CD4-positive, alpha-beta T cell treated with Interleukin-12 subunit alpha and Interleukin-12 subunit beta, for 1 hour (primary cell): ENCODE results near the gene GSTCD.
"Not testable (repeated sequence)": the region's sequence is repeated elsewhere in the genome, so short reads cannot be mapped to it uniquely, and the experiment has no call there.

Experiments used
- DNase-seq: peaks from one replicate; pipeline ENCODE4 v3.0.0-alpha.2; 2020

Gene GSTCD

GRCh38 chr4:105808750-105809041 is 100.1 kb downstream of the GSTCD start:
- no peak for DNase-seq

DNA sequence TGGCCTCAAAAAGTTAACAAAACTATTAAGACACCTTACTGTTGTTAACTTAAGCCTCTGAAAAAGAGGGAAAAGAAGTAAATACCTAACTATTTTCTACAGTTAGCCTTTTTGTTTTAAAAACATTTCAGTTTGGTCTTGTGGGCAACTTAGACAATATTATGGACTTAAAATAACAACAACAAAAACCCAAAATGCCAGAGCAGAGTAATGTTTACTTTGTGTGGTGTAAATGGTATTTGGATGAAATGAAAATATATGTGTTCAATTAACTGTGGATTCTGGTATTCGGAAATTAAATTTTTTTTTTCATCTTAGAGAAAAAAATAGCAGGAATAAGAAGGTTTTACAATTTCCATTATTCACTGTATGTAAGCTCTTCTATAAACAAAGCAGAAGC is 107.1 kb downstream of the GSTCD start:
- no peak for DNase-seq

- DNase-seq = no peak
Observed at GRCh38 chr4:105822061-105822460, 113.5 kb downstream of the GSTCD start.

GRCh38 chr4:105828074-105828473 is 119.5 kb downstream of the GSTCD start:
- no peak for DNase-seq

GRCh38 chr4:105831189-105831588 is 122.6 kb downstream of the GSTCD start:
- no peak for DNase-seq

DNA sequence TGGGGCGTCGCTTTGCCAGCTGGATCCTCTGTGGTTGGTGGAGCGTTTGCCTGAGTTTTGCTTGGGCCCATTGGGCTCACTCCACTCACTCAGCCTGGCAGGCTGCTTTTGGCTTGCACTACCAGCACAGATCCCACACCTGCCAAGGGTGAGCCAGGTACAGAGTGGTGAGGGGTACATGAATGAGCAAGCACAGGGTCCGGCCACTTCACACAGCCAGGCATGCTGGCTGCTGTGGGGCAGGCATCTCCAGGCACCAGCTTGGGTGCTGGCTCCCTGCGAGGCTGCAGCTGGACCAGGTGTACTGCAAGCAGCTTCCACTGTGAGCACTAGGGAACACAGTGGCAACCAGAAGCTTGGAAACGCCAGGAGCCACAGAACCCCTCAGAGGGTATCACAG is 126.6 kb downstream of the GSTCD start:
- DNase-seq = no peak

- no peak for DNase-seq
Observed at GRCh38 chr4:105836537-105836936, 128.0 kb downstream of the GSTCD start.

DNA sequence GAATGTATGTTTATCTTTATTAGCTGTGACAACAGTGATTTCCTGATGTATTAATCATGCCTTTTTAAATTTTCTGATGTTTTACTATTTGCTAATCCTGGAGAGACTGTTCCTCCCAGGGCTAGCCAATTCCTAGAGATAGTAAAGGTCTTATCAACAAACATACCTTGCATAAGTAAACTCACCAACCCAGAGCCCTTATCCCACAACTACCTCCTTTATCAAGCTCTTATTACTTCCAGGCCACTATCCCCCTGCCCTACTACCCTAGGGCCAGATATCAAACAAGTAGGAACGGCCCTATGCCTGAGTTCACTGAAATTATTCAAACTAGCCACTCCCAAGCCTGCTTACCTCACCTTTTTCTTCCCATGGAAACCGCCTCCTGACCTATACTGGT is 128.5 kb downstream of the GSTCD start:
- no peak for DNase-seq

- DNase-seq = no peak
Observed at GRCh38 chr4:105838082-105838481, 129.5 kb downstream of the GSTCD start.

DNA sequence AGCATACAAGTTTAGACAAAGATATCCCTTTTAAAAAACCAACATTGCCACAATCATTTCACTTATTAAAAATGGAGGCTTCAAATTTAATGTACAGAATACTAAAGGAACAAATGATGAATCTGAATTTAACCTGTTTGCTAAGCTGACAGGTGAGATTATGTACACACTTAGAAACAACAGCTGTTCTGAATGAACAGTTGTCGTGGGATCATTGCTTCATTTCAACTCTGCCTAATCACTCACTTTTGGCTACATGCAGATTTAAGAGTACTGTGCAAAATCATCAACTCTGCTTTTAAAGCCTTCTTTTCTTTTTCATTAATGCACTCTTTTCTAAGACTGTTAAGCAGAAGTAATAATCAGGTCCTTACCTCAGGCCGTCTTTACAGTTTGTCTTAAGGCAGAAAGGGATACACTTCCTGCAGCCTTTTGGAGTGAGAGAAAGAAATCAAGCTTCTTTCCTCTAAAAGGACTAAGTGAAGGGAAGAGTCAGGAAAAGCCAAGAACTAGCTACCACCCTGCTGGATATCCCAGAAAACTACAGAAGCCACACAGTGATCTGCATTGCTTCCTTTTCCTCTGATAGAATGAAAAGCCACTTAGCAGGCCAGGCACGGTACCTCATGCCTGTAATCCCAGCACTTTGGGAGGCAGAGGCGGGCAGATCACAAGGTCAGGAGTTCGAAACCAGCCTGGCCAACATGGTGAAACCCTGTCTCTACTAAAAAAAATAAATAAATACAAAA is 132.0 kb downstream of the GSTCD start:
- DNase-seq = no peak

- DNase-seq = no peak
Observed at GRCh38 chr4:105843941-105844340, 135.4 kb downstream of the GSTCD start.

DNA sequence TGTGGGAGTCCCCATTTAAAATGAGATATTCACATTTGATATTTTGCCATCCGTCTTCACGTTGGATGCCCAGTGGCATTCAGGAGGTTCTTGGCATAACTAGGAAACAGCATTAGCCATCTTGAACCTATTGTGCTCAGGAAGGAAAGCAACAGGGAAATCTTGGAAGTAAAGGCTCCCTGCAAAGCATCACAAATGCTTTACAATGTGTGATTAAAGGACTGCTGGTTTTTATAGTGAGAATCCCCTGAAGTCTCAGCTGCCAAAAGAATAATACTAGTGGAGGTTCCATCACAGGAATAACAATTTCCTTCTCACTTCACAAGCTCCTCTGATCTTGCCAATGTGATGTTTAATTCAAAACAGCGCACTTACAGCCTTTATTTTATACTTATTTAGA is 137.0 kb downstream of the GSTCD start:
- DNase-seq = no peak

DNA sequence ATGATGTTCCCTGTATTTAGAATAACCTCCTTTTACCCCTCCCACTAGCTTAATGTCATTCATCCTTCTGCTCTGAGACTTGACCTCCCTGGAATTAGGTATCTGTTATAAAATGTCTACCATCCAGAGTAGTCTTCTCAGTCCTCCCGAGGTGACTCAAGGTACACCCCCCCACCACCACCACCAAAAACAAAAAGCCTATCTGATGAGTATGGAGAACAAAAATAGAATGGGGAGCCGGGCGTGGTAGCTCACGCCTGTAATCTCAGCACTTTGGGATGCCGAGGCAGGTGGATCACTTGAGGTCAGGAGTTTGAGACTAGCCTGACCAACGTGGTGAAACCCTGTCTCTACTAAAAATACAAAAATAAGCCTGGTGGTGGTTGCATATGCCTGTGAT is 139.8 kb downstream of the GSTCD start:
- DNase-seq = not testable (repeated sequence)

DNA sequence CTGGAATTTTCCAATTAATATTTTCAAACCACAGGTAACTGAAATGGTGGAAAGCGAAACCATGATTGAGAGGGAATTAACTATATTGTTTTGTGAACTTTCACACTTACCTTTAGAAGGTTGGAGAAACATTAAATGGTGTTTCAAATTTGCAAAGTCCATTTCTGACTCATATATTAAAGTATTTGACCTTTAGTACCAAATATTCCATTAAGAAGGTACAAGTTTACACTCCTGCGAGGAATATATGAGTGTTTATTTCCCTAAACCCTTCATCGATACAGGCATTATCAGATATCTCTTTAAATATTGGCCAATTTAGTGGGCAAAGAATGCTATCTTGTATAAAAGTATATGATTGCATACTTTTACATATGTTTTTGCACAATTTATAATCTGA is 142.6 kb downstream of the GSTCD start:
- DNase-seq = no peak

GRCh38 chr4:105852230-105852629 is 143.6 kb downstream of the GSTCD start:
- DNase-seq = not testable (repeated sequence)

GRCh38 chr4:105858466-105859040 is 150.0 kb downstream of the GSTCD start:
- DNase-seq = no peak

- no peak for DNase-seq
Observed at GRCh38 chr4:105859233-105859632, 150.6 kb downstream of the GSTCD start.

DNA sequence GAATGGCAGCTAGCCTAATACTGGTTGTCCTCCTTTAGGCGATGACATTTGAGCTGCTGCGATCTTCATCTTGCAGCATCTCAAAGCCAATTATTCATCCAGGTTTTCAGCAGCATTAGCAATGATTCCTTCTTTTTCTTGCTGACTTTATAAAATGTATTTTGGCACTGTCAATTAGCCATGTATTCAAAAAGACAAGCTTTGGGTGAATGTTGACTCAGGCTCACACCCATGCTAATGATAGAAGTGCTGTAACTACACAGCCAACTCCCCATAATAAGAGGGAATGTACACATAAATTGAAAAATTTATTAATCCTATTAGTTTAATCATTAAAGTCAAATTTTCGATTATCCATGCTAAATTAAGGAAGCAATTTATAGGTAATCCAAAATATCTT is 162.4 kb downstream of the GSTCD start:
- no peak for DNase-seq

DNA sequence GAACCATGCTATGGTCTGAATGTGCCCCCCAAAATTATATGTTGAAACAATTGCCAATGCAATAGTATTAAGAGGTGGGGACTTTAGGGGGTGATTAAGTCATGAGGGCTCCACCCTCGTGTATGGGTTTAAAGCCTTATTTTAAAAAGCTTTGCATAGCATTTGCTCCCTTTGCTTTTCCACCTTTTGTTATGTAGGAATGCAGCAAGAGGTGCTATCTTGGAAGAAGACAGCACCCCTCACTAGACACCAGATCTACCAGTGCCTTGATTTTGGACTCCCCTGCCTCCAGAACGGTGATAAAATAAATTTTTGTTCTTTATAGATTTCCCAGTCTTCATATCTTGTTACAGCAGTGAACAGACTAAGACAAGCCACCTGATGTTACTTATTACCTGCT is 163.4 kb downstream of the GSTCD start:
- no peak for DNase-seq

- no peak for DNase-seq
Observed at GRCh38 chr4:105875233-105875632, 166.6 kb downstream of the GSTCD start.

DNA sequence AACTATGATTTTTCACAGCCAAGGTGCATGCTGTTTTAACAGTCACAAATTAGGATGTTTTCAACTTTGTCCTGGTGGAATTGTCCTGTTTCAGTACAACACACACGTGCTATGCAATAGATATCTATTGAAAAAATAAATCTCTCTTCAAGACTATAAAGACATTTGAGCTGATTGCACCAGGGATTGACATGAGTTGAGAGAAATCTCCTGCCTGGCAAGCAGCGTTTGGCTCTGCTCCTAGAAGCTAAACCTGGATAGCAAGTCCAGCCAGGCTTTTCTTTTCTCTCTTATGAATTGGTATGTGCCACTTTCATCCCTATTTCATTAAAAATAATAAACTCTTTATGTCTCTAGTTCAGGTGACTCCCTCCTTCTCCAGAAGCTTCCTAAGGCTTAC is 170.1 kb downstream of the GSTCD start:
- DNase-seq = no peak

GRCh38 chr4:105887508-105887907 is 178.9 kb downstream of the GSTCD start:
- no peak for DNase-seq

DNA sequence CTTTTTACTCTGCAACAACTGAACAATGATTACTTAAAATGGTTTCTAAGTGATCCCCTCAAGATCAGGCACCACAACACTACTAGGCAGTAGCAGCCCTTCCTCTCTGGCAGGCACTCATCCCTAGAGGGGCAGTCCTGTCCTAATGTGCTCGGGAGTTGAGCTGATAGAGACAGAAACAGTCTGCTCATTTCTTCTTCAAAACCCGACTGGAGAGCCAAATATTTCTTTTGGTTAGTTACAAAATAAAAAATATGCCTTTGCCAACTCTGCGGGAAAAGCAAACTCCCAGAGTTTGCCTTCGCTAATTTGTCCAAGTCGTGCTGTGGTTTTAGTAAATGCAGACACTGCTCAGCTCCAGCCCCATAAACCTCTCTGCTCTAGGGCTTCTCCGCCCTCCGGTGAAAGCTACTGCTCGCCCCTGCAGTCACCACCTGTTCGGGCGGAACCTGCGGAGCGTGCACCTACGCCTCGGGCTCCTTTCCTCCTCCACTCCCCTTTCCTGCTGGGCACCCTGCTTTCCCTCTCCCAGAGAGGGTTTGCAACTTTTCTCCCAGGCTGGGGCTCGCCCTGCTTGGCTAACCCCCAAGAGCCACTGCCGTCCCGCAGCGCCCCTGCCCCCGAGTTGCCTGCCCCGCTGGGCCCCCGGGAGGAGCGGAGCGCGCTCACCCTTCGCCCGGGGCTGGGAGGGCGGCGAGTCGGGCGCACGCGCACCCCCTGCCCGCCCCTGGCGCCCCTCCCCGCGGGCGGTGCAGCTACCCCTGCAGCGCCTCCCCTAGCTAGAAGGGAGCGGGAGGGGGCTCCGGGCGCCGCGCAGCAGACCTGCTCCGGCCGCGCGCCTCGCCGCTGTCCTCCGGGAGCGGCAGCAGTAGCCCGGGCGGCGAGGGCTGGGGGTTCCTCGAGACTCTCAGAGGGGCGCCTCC is 186.3 kb downstream of the GSTCD start, which contains the start of gene NPNT:
TSS of gene NPNT (plus strand) at position 812 of the 923 bp plus-strand sequence. CDS start 182 bp downstream, outside the sequence.
- no peak for DNase-seq
